HepG2 (cell line): ENCODE measurements around the gene TBC1D16. TPM values are rescaled to one million over a fixed set of nuclear protein-coding genes. Genes with fewer than 3 reads are reported as not detected.

Source experiments
- AKNA ChIP-seq: sonication (generic); formaldehyde crosslinking; IDR thresholded peaks from 2 replicates; pipeline ENCODE4 v1.4.0; 2020; ENCODE audit warnings: missing genetic modification reagents, borderline replicate concordance
- CHCHD3 ChIP-seq: sonication (generic); formaldehyde crosslinking; IDR thresholded peaks from 2 replicates; pipeline ENCODE4 v1.8.0; 2022; ENCODE audit warnings: mild to moderate bottlenecking, missing genetic modification reagents, moderate library complexity
- FOXK1 ChIP-seq: sonication (generic); formaldehyde crosslinking; IDR thresholded peaks from 2 replicates; pipeline ENCODE4 v1.4.0; 2020; ENCODE audit warnings: low read depth, missing genetic modification reagents, borderline replicate concordance
- HES4 ChIP-seq: sonication (generic); formaldehyde crosslinking; IDR thresholded peaks from 2 replicates; pipeline ENCODE4 v1.9.0; 2021; ENCODE audit warnings: mild to moderate bottlenecking, missing genetic modification reagents, borderline replicate concordance
- MIER2 ChIP-seq: IDR thresholded peaks from 2 replicates; pipeline ENCODE4 v1.6.1; 2016; ENCODE audit warnings: missing biosample characterization, missing genetic modification reagents
- MXD4 ChIP-seq: IDR thresholded peaks from 2 replicates; pipeline ENCODE4 v1.6.1; 2016; ENCODE audit warnings: mild to moderate bottlenecking, missing biosample characterization, missing genetic modification reagents
- NKX3-1 ChIP-seq: sonication (generic); formaldehyde crosslinking; IDR thresholded peaks from 2 replicates; pipeline ENCODE4 v1.5.0; 2020; ENCODE audit warnings: missing genetic modification reagents
- POLR2A ChIP-seq, 2 experiments: IDR thresholded peaks; 2 replicates each; pipeline ENCODE4 v1.6.1; 2011; ENCODE audit warnings: low read depth in 2 of 2, low read length in 2 of 2, mild to moderate bottlenecking in 1 of 2, moderate library complexity in 1 of 2; ENCODE audit not compliant: insufficient read depth in 1 of 2
- SIX4 ChIP-seq: sonication (generic); formaldehyde crosslinking; IDR thresholded peaks from 2 replicates; pipeline ENCODE4 v1.4.0; 2020; ENCODE audit warnings: missing genetic modification reagents
- TFE3 ChIP-seq: IDR thresholded peaks from 2 replicates; pipeline ENCODE4 v1.6.1; 2016
- TGIF2 ChIP-seq: IDR thresholded peaks from 2 replicates; pipeline ENCODE4 v1.6.1; 2016; ENCODE audit warnings: control low read depth, missing compliant biosample characterization
- YEATS4 ChIP-seq: sonication (generic); formaldehyde crosslinking; IDR thresholded peaks from 2 replicates; pipeline ENCODE4 v1.4.0; 2020; ENCODE audit warnings: missing genetic modification reagents, borderline replicate concordance
- ZFP82 ChIP-seq: sonication (generic); formaldehyde crosslinking; IDR thresholded peaks from 2 replicates; pipeline ENCODE4 v1.5.1; 2020; ENCODE audit warnings: mild to moderate bottlenecking, missing genetic modification reagents, borderline replicate concordance
- ZNF138 ChIP-seq: sonication (generic); formaldehyde crosslinking; IDR thresholded peaks from 2 replicates; pipeline ENCODE4 v1.5.0; 2020; ENCODE audit warnings: mild to moderate bottlenecking, low read depth, missing genetic modification reagents
- ZNF274 ChIP-seq: sonication (generic); formaldehyde crosslinking; IDR thresholded peaks from 2 replicates; pipeline ENCODE4 v1.5.1; 2020; ENCODE audit warnings: mild to moderate bottlenecking, missing genetic modification reagents
- ZNF431 ChIP-seq: sonication (generic); formaldehyde crosslinking; IDR thresholded peaks from 2 replicates; pipeline ENCODE4 v1.9.0; 2022; ENCODE audit warnings: missing genetic modification reagents, low read depth, mild to moderate bottlenecking, borderline replicate concordance
- ZNF549 ChIP-seq: sonication (generic); formaldehyde crosslinking; IDR thresholded peaks from 2 replicates; pipeline ENCODE4 v1.5.0; 2020; ENCODE audit warnings: missing genetic modification reagents
- ZNF703 ChIP-seq: sonication (generic); formaldehyde crosslinking; IDR thresholded peaks from 2 replicates; pipeline ENCODE4 v1.5.1; 2020; ENCODE audit warnings: missing genetic modification reagents, mild to moderate bottlenecking, moderate library complexity, borderline replicate concordance
- ZNF749 ChIP-seq: sonication (generic); formaldehyde crosslinking; IDR thresholded peaks from 2 replicates; pipeline ENCODE4 v1.8.0; 2022; ENCODE audit warnings: mild to moderate bottlenecking, missing genetic modification reagents, moderate library complexity, borderline replicate concordance
- ZNF761 ChIP-seq: sonication (generic); formaldehyde crosslinking; conservative IDR thresholded peaks from 2 replicates; pipeline ENCODE4 v1.4.0; 2020; ENCODE audit warnings: mild to moderate bottlenecking, missing genetic modification reagents
- ZSCAN29 ChIP-seq: sonication (generic); formaldehyde crosslinking; conservative IDR thresholded peaks from 2 replicates; pipeline ENCODE4 v1.4.0; 2020; ENCODE audit warnings: mild to moderate bottlenecking, missing genetic modification reagents
- polyA plus RNA-seq, 8 experiments: library from polyadenylated mRNA; depleted of rRNA in 3 of 8; stranded (reverse) in 7 of 8; unstranded in 1 of 8; fragments of >200 nt; fragmentation: Illumina TruSeq in 4 of 8; extraction: Trizol in 4 of 8; gene quantifications; 2 replicates each; pipeline versions ENCODE4 v1.2.1 to v1.2.3, GENCODE V29; 2011 to 2016; ENCODE audit warnings: low read depth in 4 of 8, missing spikeins in 1 of 8, mixed read lengths in 1 of 8; ENCODE audit not compliant: insufficient read depth in 1 of 8
- total RNA-seq, 5 experiments: library from RNA; depleted of rRNA; stranded (reverse); fragments of >200 nt; fragmentation: Illumina TruSeq; extraction: Trizol; gene quantifications; 2 replicates each; pipeline ENCODE4 v1.2.3, GENCODE V29; 2016; ENCODE audit warnings: low read depth in 1 of 5
- TF ChIP-seq, protein P1 (sequence below): sonication (generic); formaldehyde crosslinking; IDR thresholded peaks from 2 replicates; pipeline ENCODE4 v1.5.1; 2020; ENCODE audit warnings: missing genetic modification reagents, mild to moderate bottlenecking, borderline replicate concordance
- TF ChIP-seq, protein P2 (sequence below): sonication (generic); formaldehyde crosslinking; IDR thresholded peaks from 2 replicates; pipeline ENCODE4 v1.4.0; 2020; ENCODE audit warnings: mild to moderate bottlenecking, missing genetic modification reagents

The TBC1D16 gene
- total and polyA plus RNA-seq, 2 of the 13 experiments (the other 11 are each of a cell fraction or from before 2014, with no cell fraction given): 14.9 to 24.9 TPM

DNA sequence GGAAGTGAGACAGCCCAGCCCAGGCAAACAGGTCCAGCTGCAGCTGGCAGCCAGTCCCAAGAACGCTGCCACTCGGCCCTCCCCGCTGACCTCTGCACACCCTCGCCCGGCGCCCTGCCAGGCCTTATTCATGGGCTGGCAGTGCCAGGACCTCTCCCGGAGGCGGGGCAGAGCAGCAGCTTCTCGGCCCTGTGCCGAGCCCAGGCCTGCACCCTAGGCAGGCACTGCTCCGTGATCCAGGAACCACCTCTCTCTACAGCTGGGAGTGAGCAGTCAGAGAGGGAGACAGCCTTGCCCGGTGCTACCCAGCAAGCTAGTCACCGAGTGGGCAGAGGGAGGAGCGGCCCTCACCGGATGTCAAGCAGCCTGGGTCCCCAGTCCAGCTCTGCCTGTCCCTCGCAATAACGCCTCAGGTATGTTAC lies 116.5 kb downstream of the TBC1D16 start (continued):
- TF ChIP-seq ZNF749 (CRISPR knock-in tag) (no peak), ZNF274 (CRISPR knock-in tag) (no peak), SIX4 (CRISPR knock-in tag) (no peak), ZNF431 (CRISPR knock-in tag) (no peak), POLR2A (IDR thresholded peaks at IDR 0.05; ENCODE audit: insufficient read depth in 1 of 2, low read depth in 2 of 2, low read length in 2 of 2) (no peak), FOXK1 (CRISPR knock-in tag) (no peak), ZNF138 (CRISPR knock-in tag) (no peak), TGIF2 (CRISPR knock-in tag) (no peak), HES4 (no peak), YEATS4 (CRISPR knock-in tag) (no peak), ZNF549 (CRISPR knock-in tag) (no peak), ZSCAN29 (CRISPR knock-in tag) (no peak), CHCHD3 (CRISPR knock-in tag) (0 out of 2 replicates have a peak, but pooled peaks have one; percentile 49), ZFP82 (CRISPR knock-in tag) (no peak), ZNF703 (CRISPR knock-in tag) (no peak), TFE3 (CRISPR knock-in tag) (no peak), MIER2 (CRISPR knock-in tag) (no peak), ZNF761 (CRISPR knock-in tag) (no peak), NKX3-1 (no peak), AKNA (CRISPR knock-in tag) (no peak), MXD4 (CRISPR knock-in tag) (no peak)
- TF ChIP-seq, protein P1, sequence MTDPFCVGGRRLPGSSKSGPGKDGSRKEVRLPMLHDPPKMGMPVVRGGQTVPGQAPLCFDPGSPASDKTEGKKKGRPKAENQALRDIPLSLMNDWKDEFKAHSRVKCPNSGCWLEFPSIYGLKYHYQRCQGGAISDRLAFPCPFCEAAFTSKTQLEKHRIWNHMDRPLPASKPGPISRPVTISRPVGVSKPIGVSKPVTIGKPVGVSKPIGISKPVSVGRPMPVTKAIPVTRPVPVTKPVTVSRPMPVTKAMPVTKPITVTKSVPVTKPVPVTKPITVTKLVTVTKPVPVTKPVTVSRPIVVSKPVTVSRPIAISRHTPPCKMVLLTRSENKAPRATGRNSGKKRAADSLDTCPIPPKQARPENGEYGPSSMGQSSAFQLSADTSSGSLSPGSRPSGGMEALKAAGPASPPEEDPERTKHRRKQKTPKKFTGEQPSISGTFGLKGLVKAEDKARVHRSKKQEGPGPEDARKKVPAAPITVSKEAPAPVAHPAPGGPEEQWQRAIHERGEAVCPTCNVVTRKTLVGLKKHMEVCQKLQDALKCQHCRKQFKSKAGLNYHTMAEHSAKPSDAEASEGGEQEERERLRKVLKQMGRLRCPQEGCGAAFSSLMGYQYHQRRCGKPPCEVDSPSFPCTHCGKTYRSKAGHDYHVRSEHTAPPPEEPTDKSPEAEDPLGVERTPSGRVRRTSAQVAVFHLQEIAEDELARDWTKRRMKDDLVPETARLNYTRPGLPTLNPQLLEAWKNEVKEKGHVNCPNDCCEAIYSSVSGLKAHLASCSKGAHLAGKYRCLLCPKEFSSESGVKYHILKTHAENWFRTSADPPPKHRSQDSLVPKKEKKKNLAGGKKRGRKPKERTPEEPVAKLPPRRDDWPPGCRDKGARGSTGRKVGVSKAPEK: no peak
- TF ChIP-seq, protein P2, sequence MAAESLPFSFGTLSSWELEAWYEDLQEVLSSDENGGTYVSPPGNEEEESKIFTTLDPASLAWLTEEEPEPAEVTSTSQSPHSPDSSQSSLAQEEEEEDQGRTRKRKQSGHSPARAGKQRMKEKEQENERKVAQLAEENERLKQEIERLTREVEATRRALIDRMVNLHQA: no peak
